CD14-positive monocyte (primary cell): Measurements from ENCODE around the gene WDTC1. TPM values are rescaled to one million over a fixed set of nuclear protein-coding genes. Genes with fewer than 3 reads are reported as not detected.
A peak's percentile ranks its signal among the peaks of the same experiment; 100 is the strongest.
"Not testable (repeated sequence)": the region's sequence is repeated elsewhere in the genome, so short reads cannot be mapped to it uniquely, and the experiment has no call there.

Source experiments
- DNase-seq, 3 donors: peaks; one replicate each; pipeline ENCODE4 v3.0.0-alpha.2; 2011 to 2022
- H2AFZ ChIP-seq: 2 replicates; pipeline ENCODE4 v1.6.0; 2012; ENCODE audit warnings: mild to moderate bottlenecking, low read depth, low read length, inconsistent platforms; ENCODE audit not compliant: insufficient read depth, poor library complexity, severe bottlenecking
- H3K27ac ChIP-seq, 2 donors: 1 replicate in 1 of 2; 2 replicates in 1 of 2; pipeline ENCODE4 v1.5.1; 2012 to 2013; ENCODE audit warnings: low read length in 2 of 2, control low read depth in 1 of 2, inconsistent platforms in 1 of 2, low read depth in 1 of 2, mild to moderate bottlenecking in 1 of 2
- H3K27me3 ChIP-seq, 2 donors: one replicate each; pipeline versions ENCODE4 v1.6.0 to v1.6.1; 2011 to 2013; ENCODE audit warnings: low read length in 2 of 2; ENCODE audit not compliant: control insufficient read depth in 2 of 2, insufficient read depth in 2 of 2
- H3K36me3 ChIP-seq, 2 donors: replicated peaks in 1 of 2; 1 replicate in 1 of 2; 2 replicates in 1 of 2; pipeline versions ENCODE4 v1.5.1 to v1.6.1; 2012 to 2013; ENCODE audit warnings: low read length in 2 of 2, control low read depth in 1 of 2, inconsistent platforms in 1 of 2, mild to moderate bottlenecking in 1 of 2; ENCODE audit not compliant: insufficient read depth in 2 of 2, control insufficient read depth in 1 of 2
- H3K4me1 ChIP-seq, 2 donors: 1 replicate in 1 of 2; 2 replicates in 1 of 2; pipeline versions ENCODE4 v1.5.1 to v1.6.1; 2012 to 2013; ENCODE audit warnings: low read length in 2 of 2, control low read depth in 1 of 2, inconsistent platforms in 1 of 2, mild to moderate bottlenecking in 1 of 2, moderate library complexity in 1 of 2; ENCODE audit not compliant: insufficient read depth in 2 of 2, control insufficient read depth in 1 of 2
- H3K4me2 ChIP-seq: replicated peaks from 2 replicates; pipeline ENCODE3; 2012; ENCODE audit warnings: low read length, moderate library complexity, mild to moderate bottlenecking; ENCODE audit not compliant: poor library complexity, severe bottlenecking; ENCODE audit errors: extremely low read depth
- H3K4me3 ChIP-seq, 3 experiments: fragments of 200-600 bp in 1 of 3; sonication (generic) in 1 of 3; replicated peaks in 1 of 3; 1 replicate in 2 of 3; 2 replicates in 1 of 3; pipeline ENCODE4 v1.5.1; 2011 to 2013; ENCODE audit warnings: low read length in 3 of 3, mild to moderate bottlenecking in 3 of 3, control low read depth in 2 of 3, low read depth in 2 of 3, inconsistent platforms in 1 of 3, moderate library complexity in 1 of 3
- H3K79me2 ChIP-seq: 2 replicates; pipeline ENCODE4 v1.6.0; 2012; ENCODE audit warnings: mild to moderate bottlenecking, control low read depth, inconsistent platforms, low read length, moderate library complexity; ENCODE audit not compliant: insufficient read depth
- H3K9ac ChIP-seq: 2 replicates; pipeline ENCODE4 v1.6.0; 2017; ENCODE audit warnings: low read length, mild to moderate bottlenecking; ENCODE audit not compliant: insufficient read depth, poor library complexity, severe bottlenecking
- H3K9me3 ChIP-seq, 2 donors: replicated peaks in 1 of 2; 1 replicate in 1 of 2; 2 replicates in 1 of 2; pipeline versions ENCODE4 v1.5.1 to v1.6.1; 2012 to 2013; ENCODE audit warnings: low read length in 2 of 2, control low read depth in 1 of 2; ENCODE audit not compliant: control insufficient read depth in 1 of 2, insufficient read depth in 1 of 2
- H4K20me1 ChIP-seq: 2 replicates; pipeline ENCODE4 v1.6.0; 2012; ENCODE audit warnings: mild to moderate bottlenecking, low read length, control low read depth, moderate library complexity; ENCODE audit not compliant: insufficient read depth
- H3K27ac Mint-ChIP-seq, 7 donors: one replicate each; pipeline ENCODE4 v1.8.0; 2020; ENCODE audit warnings: mild to moderate bottlenecking in 7 of 7, mixed read lengths in 7 of 7, moderate library complexity in 6 of 7, inconsistent platforms in 2 of 7
- H3K27me3 Mint-ChIP-seq, 3 donors: one replicate each; pipeline ENCODE4 v1.8.0; 2021 to 2022; ENCODE audit warnings: low read depth in 3 of 3, mild to moderate bottlenecking in 3 of 3, mixed read lengths in 3 of 3, moderate library complexity in 3 of 3, inconsistent platforms in 1 of 3
- H3K36me3 Mint-ChIP-seq, 2 donors: one replicate each; pipeline ENCODE4 v1.8.0; 2020; ENCODE audit warnings: mixed read lengths in 2 of 2, inconsistent platforms in 1 of 2, mild to moderate bottlenecking in 1 of 2
- H3K4me1 Mint-ChIP-seq: one replicate; pipeline ENCODE4 v1.8.0; 2020; ENCODE audit warnings: mild to moderate bottlenecking, mixed read lengths
- H3K4me3 Mint-ChIP-seq, 2 donors: one replicate each; pipeline ENCODE4 v1.8.0; 2020; ENCODE audit warnings: mild to moderate bottlenecking in 2 of 2, mixed read lengths in 2 of 2, moderate library complexity in 1 of 2
- H3K9me3 Mint-ChIP-seq, 7 donors: one replicate each; pipeline ENCODE4 v1.8.0; 2020 to 2022; ENCODE audit warnings: mixed read lengths in 7 of 7, mild to moderate bottlenecking in 6 of 7, moderate library complexity in 6 of 7, inconsistent platforms in 2 of 7
- WGBS: methylation state at CpG from one replicate; pipeline ENCODE4 v1.1.5; 2013; ENCODE audit warnings: missing lambda C conversion rate; ENCODE audit not compliant: insufficient coverage; 5-methylcytosine and 5-hydroxymethylcytosine counted together
- intact Hi-C, 2 donors: fragments of 100-400 bp; cut with micrococcal nuclease; formaldehyde crosslinking; loops; one replicate each; pipeline versions ENCODE4 v1.15.0 to v1.15.1; 2023
- polyA plus RNA-seq, 3 donors: library from polyadenylated mRNA; depleted of rRNA in 1 of 3; unstranded in 2 of 3; stranded (reverse) in 1 of 3; fragments of 300-500 nt in 2 of 3; fragments of >200 nt in 1 of 3; fragmentation: Illumina TruSeq in 2 of 3; gene quantifications; 1 replicate in 2 of 3; 2 replicates in 1 of 3; pipeline ENCODE4 v1.2.3, GENCODE V29; 2012 to 2021
- TF ChIP-seq, protein P1 (sequence below): fragments of 200-600 bp; IDR thresholded peaks from one replicate; pipeline ENCODE4 v1.8.0; 2022; ENCODE audit warnings: antibody characterized with exemption, mild to moderate bottlenecking

The WDTC1 gene
- polyA plus RNA-seq, 3 donors, result 2.1 to 26.6 (median 4.3) TPM

- DNase-seq, result no peak
- no peaks in the 10 kb centered on the region for H3K9me3 ChIP-seq
- no peaks in the 10 kb centered on the region for H4K20me1 ChIP-seq
- H3K36me3 Mint-ChIP-seq, result peaks cover 38 to 75% of the 10 kb centered on the region in 2 donors
- H3K4me3 ChIP-seq, result no peak overlapping the region
- H3K27ac Mint-ChIP-seq, result peak overlapping the region in 1 of 7 donors; percentile 20
- no peak overlapping the region for H2AFZ ChIP-seq
- peaks cover 21 to 62% of the 10 kb centered on the region in 2 donors for H3K36me3 ChIP-seq
- H3K4me2 ChIP-seq, result no peak overlapping the region
- TF ChIP-seq, protein P1, sequence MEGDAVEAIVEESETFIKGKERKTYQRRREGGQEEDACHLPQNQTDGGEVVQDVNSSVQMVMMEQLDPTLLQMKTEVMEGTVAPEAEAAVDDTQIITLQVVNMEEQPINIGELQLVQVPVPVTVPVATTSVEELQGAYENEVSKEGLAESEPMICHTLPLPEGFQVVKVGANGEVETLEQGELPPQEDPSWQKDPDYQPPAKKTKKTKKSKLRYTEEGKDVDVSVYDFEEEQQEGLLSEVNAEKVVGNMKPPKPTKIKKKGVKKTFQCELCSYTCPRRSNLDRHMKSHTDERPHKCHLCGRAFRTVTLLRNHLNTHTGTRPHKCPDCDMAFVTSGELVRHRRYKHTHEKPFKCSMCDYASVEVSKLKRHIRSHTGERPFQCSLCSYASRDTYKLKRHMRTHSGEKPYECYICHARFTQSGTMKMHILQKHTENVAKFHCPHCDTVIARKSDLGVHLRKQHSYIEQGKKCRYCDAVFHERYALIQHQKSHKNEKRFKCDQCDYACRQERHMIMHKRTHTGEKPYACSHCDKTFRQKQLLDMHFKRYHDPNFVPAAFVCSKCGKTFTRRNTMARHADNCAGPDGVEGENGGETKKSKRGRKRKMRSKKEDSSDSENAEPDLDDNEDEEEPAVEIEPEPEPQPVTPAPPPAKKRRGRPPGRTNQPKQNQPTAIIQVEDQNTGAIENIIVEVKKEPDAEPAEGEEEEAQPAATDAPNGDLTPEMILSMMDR, result no peak
- WGBS, result no CpG with 5 or more reads among the region's 2 CpGs
- no peaks in the 10 kb centered on the region for H3K27me3 ChIP-seq
- intact Hi-C loops, result loop anchor here (2.0 kb wide), 3 partner anchors 86 to 242 kb away; no protein-coding TSS in a partner anchor
- H3K27ac ChIP-seq, result no peak overlapping the region
- no peaks in the 10 kb centered on the region for H3K4me1 Mint-ChIP-seq
- no peaks in the 10 kb centered on the region for H3K79me2 ChIP-seq
- H3K9ac ChIP-seq, result no peak overlapping the region
- no peak overlapping the region for H3K4me3 Mint-ChIP-seq
- peaks cover 0 to 3% (median 0%) of the 10 kb centered on the region in 3 donors for H3K27me3 Mint-ChIP-seq
- no peaks in the 10 kb centered on the region for H3K4me1 ChIP-seq
- H3K9me3 Mint-ChIP-seq, result no peaks in the 10 kb centered on the region
These were observed 50.8 kb downstream of the WDTC1 start for GRCh38 chr1:27285274-27285660.

DNA sequence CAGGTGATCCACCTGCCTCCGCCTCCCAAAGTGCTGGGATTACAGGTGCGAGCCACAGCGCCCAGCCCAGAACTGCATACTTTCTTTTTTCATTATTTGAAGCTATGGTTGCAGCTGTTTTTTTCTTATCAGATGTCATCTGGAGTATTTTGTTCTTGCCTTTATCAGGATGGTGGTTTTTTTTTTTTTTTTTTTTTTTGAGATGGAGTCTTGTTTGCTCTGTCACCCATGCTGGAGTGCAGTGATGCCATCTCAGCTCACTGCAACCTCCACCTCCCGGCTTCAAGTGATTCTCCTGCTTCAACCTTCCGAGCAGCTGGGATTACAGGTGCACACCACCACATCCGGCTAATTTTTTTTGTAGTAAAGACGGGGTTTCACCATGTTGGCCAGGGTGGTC lies 51.4 kb downstream of the WDTC1 start:
- H3K27me3 ChIP-seq, H3K9me3 Mint-ChIP-seq, H3K9me3 ChIP-seq, H4K20me1 ChIP-seq, H3K4me3 ChIP-seq, H3K27me3 Mint-ChIP-seq, H3K79me2 ChIP-seq, H3K4me3 Mint-ChIP-seq, H3K27ac ChIP-seq, H3K4me2 ChIP-seq, H3K4me1 ChIP-seq, DNase-seq, H3K9ac ChIP-seq, H3K4me1 Mint-ChIP-seq, H2AFZ ChIP-seq: not testable (repeated sequence)
- Mint-ChIP-seq H3K36me3 (peaks cover 44 to 80% of the 10 kb centered on the region in 2 donors), H3K27ac (peak overlapping the region in 1 of 7 donors; percentile 20)
- 98% methylated on average over 5 of the region's 7 CpGs for WGBS
- intact Hi-C loops, result loop anchor here (2.0 kb wide), 3 partner anchors 87 to 243 kb away; no protein-coding TSS in a partner anchor
- H3K36me3 ChIP-seq, result peaks cover 26 to 68% of the 10 kb centered on the region in 2 donors

DNA sequence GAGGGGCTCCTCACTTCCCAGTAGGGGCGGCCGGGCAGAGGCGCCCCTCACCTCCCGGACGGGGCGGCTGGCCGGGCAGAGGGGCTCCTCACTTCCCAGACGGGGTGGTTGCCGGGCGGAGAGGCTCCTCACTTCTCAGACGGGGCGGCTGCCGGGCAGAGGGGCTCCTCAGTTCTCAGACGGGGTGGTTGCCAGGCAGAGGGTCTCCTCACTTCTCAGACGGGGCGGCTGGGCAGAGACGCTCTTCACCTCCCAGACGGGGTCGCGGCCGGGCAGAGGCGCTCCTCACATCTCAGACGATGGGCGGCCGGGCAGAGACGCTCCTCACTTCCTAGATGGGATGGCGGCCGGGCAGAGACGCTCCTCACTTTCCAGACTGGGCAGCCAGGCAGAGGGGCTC lies 54.7 kb downstream of the WDTC1 start:
- H3K79me2 ChIP-seq, H3K4me1 Mint-ChIP-seq, H4K20me1 ChIP-seq, H3K4me3 Mint-ChIP-seq, H3K27me3 ChIP-seq, H3K4me1 ChIP-seq, H3K27me3 Mint-ChIP-seq, H2AFZ ChIP-seq, H3K4me2 ChIP-seq, DNase-seq, H3K27ac ChIP-seq, H3K9me3 Mint-ChIP-seq, H3K9me3 ChIP-seq, H3K9ac ChIP-seq, H3K4me3 ChIP-seq, intact Hi-C loops: not testable (repeated sequence)
- Mint-ChIP-seq H3K36me3 (peaks cover 47 to 84% of the 10 kb centered on the region in 2 donors), H3K27ac (peak overlapping the region in 2 of 7 donors; percentile 18 to 52)
- H3K36me3 ChIP-seq, result peaks cover 42 to 74% of the 10 kb centered on the region in 2 donors
- 96% methylated on average over 5 of the region's 29 CpGs for WGBS
